SU-DHL-6 (cell line): ENCODE measurements around the gene RNF223.

Source experiments
- CTCF ChIP-seq: fragments of 200-600 bp; sonication (generic); IDR thresholded peaks from one replicate; pipeline ENCODE4 v1.5.1; 2017; ENCODE audit warnings: antibody characterized with exemption, mild to moderate bottlenecking, low read length, moderate library complexity; ENCODE audit not compliant: insufficient read depth, poor library complexity, severe bottlenecking
- EZH2phosphoT487 ChIP-seq: fragments of 200-600 bp; sonication (generic), shearing (Covaris generic); conservative IDR thresholded peaks from 2 replicates; pipeline ENCODE4 v1.6.1; 2018; ENCODE audit warnings: mild to moderate bottlenecking, antibody characterized with exemption, low read length, moderate library complexity, mixed read lengths

- TF ChIP-seq CTCF (no peak), EZH2phosphoT487 (no peak)
These were observed 13.7 kb downstream of the RNF223 start for GRCh38 chr1:1060281-1061000.
